Measurements from ENCODE around the gene APOBEC3A.

GRCh38 chr22:39010946-39011345 lies 53.5 kb downstream of the APOBEC3A start:
- TF ChIP-seq CTCF (IDR thresholded peaks at IDR 0.05; ENCODE audit: control extremely low read depth in 1 of 3, insufficient read depth in 1 of 3, low read depth in 1 of 3, low read length in 3 of 3): no peak
- TF ChIP-seq RBBP5 (IDR thresholded peaks at IDR 0.05; ENCODE audit: borderline replicate concordance, low read depth, low read length): no peak
- TF ChIP-seq SIX5 (IDR thresholded peaks at IDR 0.05; ENCODE audit: low read depth, low read length): no peak
- no peak for TF ChIP-seq POLR2A (IDR thresholded peaks at IDR 0.05; ENCODE audit: control extremely low read depth in 1 of 2, low read depth in 2 of 2, low read length in 2 of 2)
